NCI-H69 (cell line): ENCODE results near the gene LMAN1L.

Experiments used
- DNase-seq: peaks from one replicate; lab custom pipeline; 2025; lab: John Stamatoyannopoulos, UW

LMAN1L gene

DNA sequence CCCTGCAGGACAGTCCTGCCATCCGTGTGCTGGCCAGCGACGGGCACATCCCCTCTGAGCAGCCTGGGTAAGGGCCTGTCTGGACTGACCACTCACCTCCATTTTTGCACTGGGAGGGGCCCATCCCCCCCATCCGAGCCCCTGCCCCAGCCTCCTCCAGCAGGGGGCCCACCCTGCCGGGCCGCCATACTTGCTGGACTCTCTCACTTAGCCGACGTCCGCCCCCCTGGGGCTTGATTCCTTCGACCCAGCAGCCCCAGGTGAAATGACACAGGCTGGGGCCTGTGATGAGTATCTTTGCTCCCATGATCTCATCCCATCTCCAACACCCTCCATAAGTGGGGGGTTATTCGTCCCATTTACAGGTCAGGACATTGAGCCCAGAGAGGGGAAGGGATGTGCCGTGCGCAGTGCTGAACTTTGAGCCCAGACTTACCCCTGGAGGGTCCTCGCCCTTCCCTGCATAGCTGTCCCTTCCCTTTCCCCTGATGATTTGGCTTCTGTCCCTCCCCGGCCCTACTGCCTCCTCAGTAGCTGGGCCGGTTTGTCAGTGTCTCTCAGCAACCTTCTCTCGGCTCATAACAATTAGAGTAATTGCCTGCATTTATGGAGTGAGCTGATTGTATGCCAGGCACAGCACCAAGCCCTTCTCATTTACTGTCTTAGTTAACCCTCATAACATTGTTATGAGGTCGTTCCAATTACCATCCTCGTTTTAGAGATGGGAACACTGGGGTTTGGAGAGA lies 4.2 kb downstream of the LMAN1L start:
- peak; percentile 78 for DNase-seq

GRCh38 chr15:74817370-74817737 lies 4.7 kb downstream of the LMAN1L start:
- DNase-seq = peak; percentile 78

DNA sequence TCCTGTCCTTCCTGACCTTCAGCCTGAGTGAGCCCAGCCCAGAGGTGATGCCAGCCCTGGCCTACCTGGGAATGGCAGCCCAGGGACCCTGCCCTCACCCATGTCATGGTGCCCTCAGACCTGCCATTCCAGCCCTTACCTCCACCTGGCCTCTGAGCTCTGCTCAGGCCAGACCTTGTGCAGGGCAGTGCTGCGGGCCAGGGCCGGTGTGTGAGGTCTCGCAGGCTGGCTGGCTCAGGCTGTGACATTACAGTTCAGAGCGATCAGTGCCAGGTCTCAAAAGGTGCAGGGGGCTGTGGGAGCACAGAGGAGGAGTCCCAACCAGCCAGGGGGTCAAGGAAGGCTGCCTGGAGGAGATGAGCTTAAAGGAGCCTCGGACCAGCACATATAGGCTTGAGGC lies 7.4 kb downstream of the LMAN1L start:
- DNase-seq = no peak

DNA sequence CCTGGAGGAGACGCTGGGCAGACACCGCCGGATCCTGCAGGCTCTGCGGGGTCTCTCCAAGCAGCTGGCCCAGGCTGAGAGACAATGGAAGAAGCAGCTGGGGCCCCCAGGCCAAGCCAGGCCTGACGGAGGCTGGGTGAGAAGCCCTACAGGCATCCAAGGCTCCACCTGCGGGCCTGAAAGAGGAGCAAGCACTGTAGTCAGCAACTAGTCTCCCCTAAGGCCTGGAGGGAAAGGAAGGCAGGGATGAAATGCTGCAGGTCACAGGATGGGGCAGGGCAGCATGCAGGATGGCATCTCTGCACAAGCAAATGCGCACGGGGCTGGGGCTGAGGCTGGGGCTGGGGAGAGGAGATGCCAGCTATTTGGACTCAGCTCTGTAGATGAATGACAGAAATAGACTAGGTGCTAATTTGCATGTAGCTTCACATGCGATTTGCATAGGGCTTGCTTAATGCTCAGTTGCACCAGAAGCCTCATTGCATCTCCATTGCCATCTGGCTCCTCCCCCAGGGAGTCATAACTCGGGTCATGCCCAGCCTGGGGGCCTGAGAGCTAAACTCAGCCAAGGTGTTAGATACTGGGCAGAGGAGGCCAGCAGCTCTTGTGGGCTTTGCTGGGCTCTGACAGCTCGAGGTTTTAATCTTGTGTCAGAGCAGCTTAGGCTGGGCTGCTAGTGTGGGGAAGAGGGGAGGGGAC lies 8.6 kb downstream of the LMAN1L start:
- peak; percentile 86 for DNase-seq

DNA sequence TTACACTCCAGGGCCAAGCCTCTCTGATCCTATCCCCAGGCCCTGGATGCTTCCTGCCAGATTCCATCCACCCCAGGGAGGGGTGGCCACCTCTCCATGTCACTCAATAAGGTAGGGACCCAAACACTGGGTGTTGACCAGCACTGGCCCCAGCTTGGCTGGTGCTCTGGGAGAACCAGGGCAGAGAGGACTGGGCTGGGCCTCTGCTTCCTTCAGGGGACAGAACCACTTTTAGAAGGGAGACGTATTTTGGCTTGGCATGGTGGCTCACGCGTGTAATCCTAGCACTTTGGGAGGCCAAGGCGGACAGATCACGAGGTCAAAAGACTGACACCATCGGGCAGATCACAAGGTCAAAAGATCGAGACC lies 9.1 kb downstream of the LMAN1L start:
- no peak for DNase-seq

DNA sequence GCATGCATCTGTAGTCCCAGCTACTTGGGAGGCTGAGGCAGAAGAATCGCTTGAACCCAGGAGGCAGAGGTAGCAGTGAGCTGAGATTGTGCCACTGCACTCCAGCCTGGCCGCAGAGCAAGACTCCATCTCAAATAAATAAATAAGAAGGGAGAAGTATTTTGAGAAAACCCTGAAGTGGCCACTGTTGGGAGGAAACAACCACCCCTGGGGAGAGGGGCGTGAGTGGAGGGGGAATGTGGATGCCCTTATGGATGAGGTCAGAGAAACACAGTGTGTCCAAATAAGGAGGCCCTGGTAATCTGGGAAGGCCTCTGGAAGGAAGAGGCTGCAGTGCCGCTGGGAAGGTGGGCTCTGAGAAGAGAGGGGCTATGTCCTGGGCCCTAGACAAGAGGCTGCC lies 9.6 kb downstream of the LMAN1L start:
- no peak for DNase-seq

GRCh38 chr15:74823324-74823723 lies 10.7 kb downstream of the LMAN1L start:
- DNase-seq = peak; percentile 53

- DNase-seq = no peak
Observed at GRCh38 chr15:74824976-74825375, 12.3 kb downstream of the LMAN1L start.

DNA sequence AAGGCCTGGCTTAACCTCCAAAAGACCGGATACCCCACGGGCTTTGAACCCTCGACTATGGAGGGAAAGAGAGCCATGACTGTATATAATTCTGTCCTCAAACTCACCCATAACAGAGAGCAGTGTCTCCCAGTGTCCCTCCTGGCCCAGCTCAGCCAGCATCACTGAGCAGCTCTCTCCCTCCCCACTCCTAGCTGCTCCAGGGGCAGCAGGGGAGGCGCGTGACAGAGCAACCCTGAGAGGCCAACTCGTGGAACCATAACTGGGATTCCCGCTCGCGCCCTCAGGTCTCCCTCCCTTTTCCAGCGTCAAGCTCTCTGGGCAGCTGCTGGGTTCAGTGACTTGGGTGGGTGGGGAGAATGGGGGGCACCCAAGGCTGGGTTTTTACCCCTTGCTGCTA lies 13.2 kb downstream of the LMAN1L start:
- DNase-seq = no peak

DNA sequence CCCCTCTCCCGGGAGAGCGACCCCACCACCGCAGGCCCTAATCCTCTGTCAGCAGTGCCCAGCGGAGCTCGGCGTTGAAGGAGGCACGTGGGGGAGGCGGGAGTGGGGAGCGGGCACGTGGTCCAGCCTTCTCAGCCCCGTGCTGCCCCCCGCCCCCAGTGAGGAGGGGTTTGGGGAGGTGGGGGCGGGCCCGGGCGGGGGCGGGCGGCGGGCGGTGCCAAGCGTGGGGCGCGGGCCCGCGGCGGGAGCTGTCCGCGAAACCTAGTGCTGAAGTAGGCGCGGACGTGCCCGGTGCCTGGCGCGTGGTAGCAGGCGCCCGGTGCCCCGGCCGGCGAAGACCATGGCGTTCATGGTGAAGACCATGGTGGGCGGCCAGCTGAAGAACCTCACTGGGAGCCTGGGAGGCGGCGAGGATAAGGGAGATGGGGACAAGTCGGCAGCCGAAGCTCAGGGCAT lies 13.8 kb downstream of the LMAN1L start, which contains the start of gene CPLX3:
CPLX3 (plus strand) TSS at position 264 of the 456 bp plus-strand sequence; CDS start at position 341, 77 bp downstream.
- DNase-seq = peak; percentile 14

GRCh38 chr15:74826921-74827320 lies 14.3 kb downstream of the LMAN1L start:
- no peak for DNase-seq

GRCh38 chr15:74827614-74828013 lies 15.0 kb downstream of the LMAN1L start:
- DNase-seq = no peak

DNA sequence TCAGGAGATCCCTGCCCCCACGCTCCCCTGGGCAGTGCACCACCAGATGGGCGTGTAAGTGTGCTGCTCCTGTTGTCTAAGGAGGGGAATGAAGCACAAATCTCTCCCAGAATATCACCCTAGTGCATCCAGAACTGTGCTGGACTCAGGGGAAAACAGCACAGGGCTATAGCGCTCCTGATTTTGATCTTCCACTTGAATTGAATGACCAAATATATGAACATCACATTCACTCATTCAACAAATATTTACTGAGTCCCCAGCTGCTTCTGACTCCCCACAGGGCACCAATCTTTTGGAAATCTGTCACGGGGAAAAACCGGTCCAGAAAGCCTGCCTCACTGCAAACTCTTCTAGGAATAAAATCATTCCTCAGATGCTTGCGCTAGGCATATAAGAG lies 16.2 kb downstream of the LMAN1L start:
- peak; percentile 66 for DNase-seq

DNA sequence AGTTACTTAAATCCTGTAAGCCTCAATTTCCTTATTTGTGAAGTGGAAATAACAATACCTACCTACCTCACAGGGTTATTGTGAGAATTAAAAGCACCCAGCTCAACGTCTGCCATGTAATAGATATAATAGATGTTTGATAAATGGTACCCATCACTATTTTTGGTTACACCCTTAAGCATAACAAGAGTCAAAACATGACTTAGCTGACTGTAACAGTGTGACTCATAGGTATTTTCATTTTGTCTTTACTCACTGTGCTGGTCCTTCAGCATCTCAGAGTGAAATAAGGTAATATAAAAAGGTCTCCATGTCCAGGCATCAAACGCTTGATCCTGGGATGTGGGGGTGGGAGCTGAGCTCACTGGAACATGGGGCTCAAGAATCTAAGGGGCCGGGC lies 16.9 kb downstream of the LMAN1L start:
- DNase-seq = no peak

DNA sequence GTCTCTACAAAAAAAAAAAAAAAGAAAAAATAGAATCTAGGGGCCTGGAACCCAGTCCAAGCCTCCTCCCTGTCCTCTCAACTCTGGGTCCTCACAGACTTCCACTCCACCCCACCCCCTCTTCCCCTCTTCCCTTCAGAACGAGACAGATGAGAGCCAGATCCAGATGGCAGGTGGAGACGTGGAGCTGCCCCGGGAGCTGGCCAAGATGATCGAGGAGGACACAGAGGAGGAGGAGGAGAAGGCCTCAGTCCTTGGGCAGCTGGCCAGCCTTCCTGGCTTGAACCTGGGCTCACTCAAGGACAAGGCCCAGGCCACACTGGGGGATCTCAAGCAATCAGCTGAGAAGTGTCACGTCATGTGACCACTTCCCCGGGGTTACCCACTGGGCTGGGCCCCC lies 17.4 kb downstream of the LMAN1L start:
- no peak for DNase-seq

DNA sequence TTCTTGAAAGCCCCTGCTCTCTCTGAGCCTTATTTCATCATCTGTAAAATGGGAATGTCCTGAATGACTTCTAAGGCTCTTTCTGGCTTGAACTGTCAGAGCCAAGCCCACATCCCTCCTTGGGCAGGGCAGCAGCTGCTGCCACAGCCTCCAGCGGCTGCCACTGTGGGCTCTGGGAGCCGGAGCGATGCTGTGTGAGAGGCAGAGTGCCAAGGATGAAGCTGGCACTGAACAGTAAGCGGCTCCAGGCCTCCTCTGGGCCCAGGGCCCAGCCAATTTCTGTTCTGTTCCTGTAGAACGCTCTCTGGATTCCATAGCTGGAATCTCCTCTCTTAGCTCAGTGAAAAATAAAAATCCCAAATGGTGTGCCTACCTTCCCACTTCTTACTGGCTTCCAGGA lies 18.2 kb downstream of the LMAN1L start:
- DNase-seq = peak; percentile 14

DNA sequence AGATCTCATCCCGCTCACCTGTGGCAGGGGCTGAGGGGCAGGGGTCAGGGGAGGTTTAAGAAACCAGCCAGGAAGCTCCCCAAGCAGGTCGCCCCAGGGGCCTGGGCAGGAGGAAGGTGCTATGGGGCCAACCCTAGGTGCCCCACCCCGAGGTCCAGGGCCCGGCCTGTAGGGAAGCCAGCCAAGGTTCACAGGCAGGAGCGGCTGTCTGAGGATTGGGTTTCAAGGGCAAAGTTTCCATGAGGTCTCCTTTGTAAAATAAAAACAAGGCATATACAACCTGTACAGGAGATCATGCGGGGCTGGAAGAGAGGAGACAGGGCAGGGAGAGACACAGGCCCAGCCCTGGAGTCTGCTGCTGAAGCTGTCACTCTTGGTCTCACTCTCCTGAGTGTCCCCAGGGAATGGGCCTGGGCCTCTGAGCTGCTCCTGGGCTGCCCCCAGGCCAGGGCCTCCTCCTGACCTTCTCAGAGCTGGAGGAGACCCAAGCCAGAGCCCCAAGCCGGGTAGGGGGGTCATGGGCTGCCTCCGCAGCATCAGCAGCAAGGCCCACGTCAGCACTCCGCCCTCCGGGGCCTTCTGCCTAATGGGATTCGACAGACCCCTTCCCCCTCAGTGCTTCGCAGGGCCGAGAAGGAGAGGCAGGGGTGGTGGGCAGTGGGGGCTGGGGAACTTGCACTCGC lies 19.3 kb downstream of the LMAN1L start:
- DNase-seq = no peak

- DNase-seq = no peak
Observed at GRCh38 chr15:74832826-74833225, 20.2 kb downstream of the LMAN1L start.

- peak; percentile 24 for DNase-seq
Observed at GRCh38 chr15:74833376-74834107, 20.9 kb downstream of the LMAN1L start.

DNA sequence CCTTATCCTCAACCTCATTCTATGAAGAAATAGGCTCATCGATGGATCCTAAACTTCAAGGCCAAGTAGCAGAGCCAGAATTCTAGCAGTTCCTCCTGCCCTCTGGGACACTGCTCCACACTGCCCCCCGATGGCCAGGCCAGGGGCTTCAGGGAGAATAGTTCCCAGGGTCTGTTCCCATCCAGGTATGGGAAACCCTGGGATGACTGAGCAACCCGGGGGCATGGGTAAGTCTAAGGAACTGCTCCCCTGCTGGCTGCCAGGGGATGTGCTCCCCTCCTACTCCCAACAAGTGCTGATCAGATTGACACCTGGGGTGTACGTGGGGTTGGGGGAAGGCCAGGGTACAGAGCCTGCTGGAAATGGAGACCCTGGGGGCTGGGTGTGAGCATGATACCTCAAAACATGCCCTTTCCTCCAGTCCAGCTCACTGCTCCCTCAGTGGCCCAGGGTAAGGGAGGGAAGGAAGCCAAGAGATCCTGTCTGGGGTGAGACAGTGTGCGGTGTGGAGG lies 22.7 kb downstream of the LMAN1L start:
- peak; percentile 57 for DNase-seq

GRCh38 chr15:74836846-74837245 lies 24.2 kb downstream of the LMAN1L start:
- no peak for DNase-seq
